Measurements from ENCODE around the gene ALG12.

GRCh38 chr22:49960159-49961004, 42.1 kb upstream of the ALG12 start, which contains the start of gene PIM3:
- TF ChIP-seq CTCF (conservative IDR thresholded peaks at IDR 0.05; ENCODE audit: low read depth, low read length) (no peak), SMC3 (IDR thresholded peaks at IDR 0.05; ENCODE audit: low read depth, low read length) (no peak)

All from IMR-90 (cell line).